ENCODE results near the gene C6. TPM values are rescaled to one million over a fixed set of nuclear protein-coding genes. Genes with fewer than 3 reads are reported as not detected.

C6 gene
- 1 to 10 TPM in 2 of 4 donors, under 1 TPM in 2; 0.19 to 4.3 (median 1.8) TPM for total RNA-seq

DNA sequence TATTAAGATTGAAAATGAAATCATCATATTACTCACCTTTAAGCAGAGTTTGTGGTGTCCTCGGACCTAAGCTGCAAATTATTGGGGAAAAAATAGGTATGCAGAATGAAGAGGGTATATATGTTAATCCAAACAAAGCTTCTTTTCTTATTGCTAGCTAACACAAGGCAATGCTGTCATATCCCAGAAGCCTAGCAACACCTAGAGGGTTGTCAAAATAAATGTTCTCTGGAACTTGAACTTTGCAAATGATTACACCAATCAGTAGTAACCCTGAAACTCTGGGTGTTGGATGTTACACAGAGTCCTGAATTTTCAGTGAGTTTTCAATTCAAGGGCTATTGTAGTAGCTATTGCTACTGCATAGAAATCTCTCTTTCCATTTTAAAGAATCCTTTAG, at the start of gene C6:
Gene C6 (minus strand): TSS at position 193 of the 400 bp plus-strand sequence. CDS start 10,302 bp downstream, outside the sequence.
- Histone ChIP-seq H3K36me3 (no peaks in the 10 kb centered on the region), H3K9me3 (no peaks in the 10 kb centered on the region), H3K27me3 (no peaks in the 10 kb centered on the region), H3K4me1 (no peaks in the 10 kb centered on the region), H3K27ac (no peak within 1 kb of the TSS), H3K4me3 (no peak within 1 kb of the TSS)
- DNase-seq (ENCODE audit: low spot score in 2 of 2) = no peak
- 94% methylated on average over 1 of the region's 1 CpG for WGBS
- TF ChIP-seq EP300 (IDR thresholded peaks at IDR 0.05) (no peak), POLR2A (IDR thresholded peaks at IDR 0.05) (no peak), POLR2AphosphoS5 (IDR thresholded peaks at IDR 0.05) (no peak)
- TF ChIP-seq, protein P1, sequence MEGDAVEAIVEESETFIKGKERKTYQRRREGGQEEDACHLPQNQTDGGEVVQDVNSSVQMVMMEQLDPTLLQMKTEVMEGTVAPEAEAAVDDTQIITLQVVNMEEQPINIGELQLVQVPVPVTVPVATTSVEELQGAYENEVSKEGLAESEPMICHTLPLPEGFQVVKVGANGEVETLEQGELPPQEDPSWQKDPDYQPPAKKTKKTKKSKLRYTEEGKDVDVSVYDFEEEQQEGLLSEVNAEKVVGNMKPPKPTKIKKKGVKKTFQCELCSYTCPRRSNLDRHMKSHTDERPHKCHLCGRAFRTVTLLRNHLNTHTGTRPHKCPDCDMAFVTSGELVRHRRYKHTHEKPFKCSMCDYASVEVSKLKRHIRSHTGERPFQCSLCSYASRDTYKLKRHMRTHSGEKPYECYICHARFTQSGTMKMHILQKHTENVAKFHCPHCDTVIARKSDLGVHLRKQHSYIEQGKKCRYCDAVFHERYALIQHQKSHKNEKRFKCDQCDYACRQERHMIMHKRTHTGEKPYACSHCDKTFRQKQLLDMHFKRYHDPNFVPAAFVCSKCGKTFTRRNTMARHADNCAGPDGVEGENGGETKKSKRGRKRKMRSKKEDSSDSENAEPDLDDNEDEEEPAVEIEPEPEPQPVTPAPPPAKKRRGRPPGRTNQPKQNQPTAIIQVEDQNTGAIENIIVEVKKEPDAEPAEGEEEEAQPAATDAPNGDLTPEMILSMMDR (IDR thresholded peaks at IDR 0.05) = no peak

DNA sequence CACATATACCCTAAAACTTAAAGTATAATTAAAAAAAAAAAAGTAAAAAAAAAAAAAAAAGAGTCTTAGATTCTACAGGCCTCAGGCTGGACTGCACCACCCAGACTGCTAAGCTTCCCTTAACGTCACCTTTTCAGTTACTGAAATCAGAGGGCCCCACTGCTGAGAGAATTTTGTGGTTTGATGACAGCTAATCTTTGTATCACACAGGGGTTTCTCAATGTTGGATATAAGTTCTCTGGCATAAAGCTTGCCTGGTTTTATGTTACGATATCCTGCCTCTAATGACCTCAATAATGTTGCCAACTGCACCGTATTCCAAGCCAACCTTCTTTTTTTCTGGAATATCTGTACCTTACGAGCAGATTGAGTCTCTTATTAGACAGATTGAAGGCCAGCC, 43.1 kb upstream of the C6 start:
- Histone ChIP-seq H3K27ac (no peak overlapping the region), H3K36me3 (no peaks in the 10 kb centered on the region), H3K27me3 (no peaks in the 10 kb centered on the region), H3K4me1 (no peaks in the 10 kb centered on the region), H3K9me3 (no peaks in the 10 kb centered on the region), H3K4me3 (no peak overlapping the region)
- TF ChIP-seq EP300 (IDR thresholded peaks at IDR 0.05) = no peak
- TF ChIP-seq, protein P1 (IDR thresholded peaks at IDR 0.05) = no peak
- no peak for TF ChIP-seq POLR2A (IDR thresholded peaks at IDR 0.05)
- no peak for TF ChIP-seq POLR2AphosphoS5 (IDR thresholded peaks at IDR 0.05)
- DNase-seq (ENCODE audit: low spot score in 2 of 2) = no peak
- 76% methylated on average over 4 of the region's 4 CpGs for WGBS

DNA sequence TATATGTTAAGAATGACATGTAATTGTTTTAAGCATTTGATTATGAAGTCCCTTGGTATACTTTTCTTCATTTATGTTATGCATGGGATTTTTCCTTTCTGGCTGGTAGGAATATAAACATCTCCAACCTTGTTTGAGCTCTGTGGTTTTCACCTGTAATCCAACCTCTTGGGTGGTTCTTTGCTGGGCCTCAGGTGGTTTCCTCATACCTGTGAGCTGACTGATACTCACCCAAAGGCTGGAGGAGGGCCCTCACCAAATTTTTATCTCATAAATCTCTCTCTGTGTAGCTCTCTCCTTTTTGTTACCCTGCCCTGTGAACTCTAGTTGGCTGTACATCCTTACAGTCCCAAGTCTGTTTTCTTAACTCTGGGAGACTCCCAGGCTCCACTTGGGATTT, 39.8 kb upstream of the C6 start:
- Histone ChIP-seq H3K9me3 (no peaks in the 10 kb centered on the region), H3K4me3 (no peak overlapping the region), H3K27ac (no peak overlapping the region), H3K36me3 (no peaks in the 10 kb centered on the region), H3K4me1 (no peaks in the 10 kb centered on the region), H3K27me3 (no peaks in the 10 kb centered on the region)
- no peak for DNase-seq (ENCODE audit: low spot score in 2 of 2)
- TF ChIP-seq POLR2A (IDR thresholded peaks at IDR 0.05) (no peak), EP300 (IDR thresholded peaks at IDR 0.05) (no peak), POLR2AphosphoS5 (IDR thresholded peaks at IDR 0.05) (no peak)
- TF ChIP-seq, protein P1 (IDR thresholded peaks at IDR 0.05) = no peak

DNA sequence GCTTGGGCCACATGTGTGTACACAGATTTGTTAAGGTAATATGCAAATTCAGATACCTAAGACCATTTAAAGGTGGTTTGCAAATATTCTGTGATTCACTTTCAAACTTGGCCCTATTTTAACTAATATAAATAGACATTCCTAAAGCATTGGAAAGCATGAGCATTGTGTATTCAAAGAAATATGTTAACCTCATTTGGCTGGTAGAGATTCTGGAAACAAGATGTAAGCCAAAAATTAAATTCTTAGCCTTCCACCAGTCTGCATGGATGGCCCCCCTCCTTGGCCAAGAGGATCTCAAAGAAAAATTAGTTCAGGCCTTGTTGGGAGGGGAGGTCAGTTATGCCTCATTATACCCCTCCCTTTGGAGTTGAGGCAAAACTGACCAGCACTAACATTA, 38.7 kb upstream of the C6 start:
- no peak for TF ChIP-seq POLR2A (IDR thresholded peaks at IDR 0.05)
- TF ChIP-seq EP300 (IDR thresholded peaks at IDR 0.05) = no peak
- TF ChIP-seq, protein P1 (IDR thresholded peaks at IDR 0.05) = no peak
- TF ChIP-seq POLR2AphosphoS5 (IDR thresholded peaks at IDR 0.05) = no peak

DNA sequence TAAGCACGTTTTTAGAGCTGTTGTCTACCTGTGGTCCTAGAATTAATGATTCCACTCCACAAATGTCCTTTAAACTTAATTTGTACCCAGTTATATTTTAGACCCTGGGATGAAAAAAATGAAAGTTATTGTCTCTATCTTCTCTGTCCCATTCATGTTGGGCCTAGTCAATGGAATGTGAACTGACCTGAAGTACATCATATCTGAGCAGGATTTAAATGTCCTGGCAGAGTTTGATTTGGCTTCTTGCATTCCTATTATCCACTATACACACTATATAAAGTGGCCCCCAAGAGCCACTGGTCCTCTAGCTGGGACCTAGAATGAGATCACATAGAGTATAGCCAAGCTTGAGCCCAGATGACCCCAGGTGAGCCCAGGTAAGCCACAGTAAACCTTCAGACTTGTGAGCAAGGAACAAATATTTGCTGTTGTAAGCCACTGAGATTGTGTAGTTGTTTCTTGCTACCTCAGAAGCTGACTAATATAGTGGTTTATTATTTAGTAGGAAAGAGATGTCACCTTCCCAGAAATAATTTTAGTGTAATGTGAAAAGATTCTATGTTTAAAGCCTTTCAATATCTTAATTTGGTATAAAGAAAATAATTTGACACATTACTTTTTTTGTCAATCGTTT, 37.1 kb upstream of the C6 start:
- no peak for DNase-seq (ENCODE audit: low spot score in 2 of 2)
- no peaks in the 10 kb centered on the region for H3K36me3 ChIP-seq
- no peak overlapping the region for H3K4me3 ChIP-seq
- TF ChIP-seq POLR2AphosphoS5 (IDR thresholded peaks at IDR 0.05) (no peak), POLR2A (IDR thresholded peaks at IDR 0.05) (no peak), EP300 (IDR thresholded peaks at IDR 0.05) (no peak)
- TF ChIP-seq, protein P1 (IDR thresholded peaks at IDR 0.05) = no peak
- no peaks in the 10 kb centered on the region for H3K4me1 ChIP-seq
- WGBS = 67% methylated on average over 2 of the region's 2 CpGs
- no peaks in the 10 kb centered on the region for H3K27me3 ChIP-seq
- no peaks in the 10 kb centered on the region for H3K9me3 ChIP-seq
- H3K27ac ChIP-seq = no peak overlapping the region

More for the DNA sequence above, 38.7 kb upstream of the C6 start:
- Histone ChIP-seq H3K4me1 (no peaks in the 10 kb centered on the region), H3K4me3 (no peak overlapping the region), H3K27me3 (no peaks in the 10 kb centered on the region), H3K9me3 (no peaks in the 10 kb centered on the region), H3K36me3 (no peaks in the 10 kb centered on the region), H3K27ac (no peak overlapping the region)
- DNase-seq (ENCODE audit: low spot score in 2 of 2) = no peak
